ENCODE measurements around the gene NPFFR1. TPM values are rescaled to one million over a fixed set of nuclear protein-coding genes. Genes with fewer than 3 reads are reported as not detected.

NPFFR1 gene
- total and polyA plus RNA-seq, 10 of the 15 experiments (the other 5 are each of a cell fraction or from before 2014, with no cell fraction given), result 0.03 TPM; not detected in 9

DNA sequence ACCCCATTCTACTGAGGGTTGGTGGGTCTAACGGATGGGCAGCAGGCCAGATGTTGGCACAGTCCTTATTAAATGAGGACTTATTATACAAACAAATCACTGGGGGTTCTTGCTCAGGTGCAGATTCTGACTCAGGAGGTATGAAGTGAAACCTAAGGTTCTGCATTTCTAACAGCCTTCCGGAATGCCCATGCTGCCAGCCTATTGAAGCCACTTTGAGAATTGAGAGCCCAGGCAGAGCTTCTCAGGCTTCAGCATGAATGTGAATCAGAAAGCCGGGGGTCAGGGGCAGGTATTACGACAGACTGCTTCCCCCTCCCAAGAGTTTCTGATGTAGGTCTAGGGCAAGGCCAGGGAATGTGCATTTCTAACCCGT lies 34.1 kb upstream of the NPFFR1 start:
- DNase-seq (ENCODE audit: low read depth, low spot score) (no peak), ATAC-seq (peak; percentile 59), FAIRE-seq (no peak)
- peaks cover 1% of the 10 kb centered on the region; the same call in 1 of the 2 replicates for H3K4me1 ChIP-seq (ENCODE audit: control insufficient read depth, insufficient read depth, low read length)
- H3K9ac ChIP-seq (ENCODE audit: control insufficient read depth, insufficient read depth, low read length), result no peak overlapping the region
- intact Hi-C loops (cut with micrococcal nuclease; ENCODE audit: unreplicated experiment) (no loop called here), in situ Hi-C loops (cut with MboI) (no loop called here)
- H3K36me3 ChIP-seq (ENCODE audit: control insufficient read depth in 2 of 2, insufficient read depth in 2 of 2, low read length in 1 of 2), result peaks cover 0 to 5% of the 10 kb centered on the region in 2 experiments; a peak in 3 of 4 replicates
- H3K4me2 ChIP-seq (ENCODE audit: control insufficient read depth, insufficient read depth), result no peak overlapping the region
- TF ChIP-seq DPF2 (IDR thresholded peaks at IDR 0.05), result no peak
- CTCF ChIA-PET, result no interaction called here
- no TSS peak for BruUV-seq (replicated peaks)
- no peak overlapping the region for H3K27ac ChIP-seq (ENCODE audit: control insufficient read depth, insufficient read depth)
- no peaks in the 10 kb centered on the region; the same call in 2 of the 3 replicates for H3K9me3 ChIP-seq (replicated peaks; ENCODE audit: control insufficient read depth, insufficient read depth, low read length)
- H3K79me2 ChIP-seq (ENCODE audit: control insufficient read depth, insufficient read depth, low read length), result no peaks in the 10 kb centered on the region
- WGBS (ENCODE audit: insufficient coverage, insufficient replicate concordance, low lambda C conversion rate, missing lambda C conversion rate), result over 99% methylated on average over 5 of the region's 5 CpGs
- no peaks in the 10 kb centered on the region for H3K27me3 ChIP-seq (replicated peaks in 1 of 2; ENCODE audit: control insufficient read depth in 2 of 2, insufficient read depth in 2 of 2, low read length in 1 of 2)
- POLR2A ChIA-PET, result no interaction called here
- RAD21 ChIA-PET (ENCODE audit: unreplicated experiment), result interaction anchor here (2.3 kb wide), 1 partner anchor 37 kb away, joined by 6 read pairs; no protein-coding TSS in a partner anchor
- H4K20me1 ChIP-seq (ENCODE audit: control insufficient read depth, insufficient read depth), result no peaks in the 10 kb centered on the region
- no peak overlapping the region for H2AFZ ChIP-seq (ENCODE audit: control insufficient read depth, low read depth, low read length)
- SMC1A ChIA-PET (ENCODE audit: uncharacterized antibody, unreplicated experiment), result interaction anchor here (0.6 to 1.3 kb wide), 7 partner anchors 11 to 96 kb away, joined by 3 to 6 read pairs (median 3); no protein-coding TSS in a partner anchor
- no peak overlapping the region for H3K4me3 ChIP-seq

DNA sequence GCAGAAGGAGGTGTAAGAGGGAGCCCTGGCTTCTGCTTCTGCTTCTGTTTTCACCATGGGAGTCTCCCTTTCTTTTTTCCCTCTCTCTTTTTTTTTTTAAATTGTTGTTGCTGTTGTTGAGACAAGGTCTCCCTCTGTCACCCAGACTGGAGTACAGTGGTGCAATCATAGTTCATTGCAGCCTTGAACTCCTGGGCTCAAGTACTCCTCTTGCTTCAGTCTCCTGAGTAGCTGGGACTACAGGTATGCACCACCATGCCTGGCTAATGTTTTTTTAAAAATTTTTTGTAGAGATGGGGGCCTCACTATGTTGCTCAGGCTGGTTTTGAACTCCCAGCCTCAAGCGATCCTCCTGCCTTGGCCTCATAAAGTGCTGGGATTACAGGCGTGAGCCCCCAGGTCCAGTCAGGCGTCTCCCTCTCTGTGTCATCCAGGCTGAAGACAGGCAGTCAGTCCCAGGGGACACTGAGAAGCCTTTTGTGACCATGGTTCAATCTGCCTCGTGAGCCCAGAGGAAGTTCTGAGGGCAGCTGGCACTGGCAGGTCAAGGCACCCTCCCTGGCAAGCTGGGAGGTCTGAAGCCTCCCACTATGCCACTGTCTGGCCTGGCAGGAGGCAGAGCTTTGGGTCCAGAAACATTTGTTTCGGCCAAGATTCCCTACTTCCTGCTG lies 33.6 kb upstream of the NPFFR1 start:
- intact Hi-C loops (cut with micrococcal nuclease; ENCODE audit: unreplicated experiment), result no loop called here
- no TSS peak for BruUV-seq (replicated peaks)
- Histone ChIP-seq H2AFZ (ENCODE audit: control insufficient read depth, low read depth, low read length) (no peak overlapping the region), H3K36me3 (ENCODE audit: control insufficient read depth in 2 of 2, insufficient read depth in 2 of 2, low read length in 1 of 2) (peaks cover 0 to 4% of the 10 kb centered on the region in 2 experiments; a peak in 3 of 4 replicates), H3K9me3 (replicated peaks; ENCODE audit: control insufficient read depth, insufficient read depth, low read length) (no peaks in the 10 kb centered on the region; the same call in 2 of the 3 replicates), H4K20me1 (ENCODE audit: control insufficient read depth, insufficient read depth) (no peaks in the 10 kb centered on the region), H3K4me2 (ENCODE audit: control insufficient read depth, insufficient read depth) (no peak overlapping the region), H3K4me3 (no peak overlapping the region), H3K27me3 (replicated peaks in 1 of 2; ENCODE audit: control insufficient read depth in 2 of 2, insufficient read depth in 2 of 2, low read length in 1 of 2) (no peaks in the 10 kb centered on the region), H3K79me2 (ENCODE audit: control insufficient read depth, insufficient read depth, low read length) (no peaks in the 10 kb centered on the region), H3K27ac (ENCODE audit: control insufficient read depth, insufficient read depth) (no peak overlapping the region), H3K4me1 (ENCODE audit: control insufficient read depth, insufficient read depth, low read length) (no peaks in the 10 kb centered on the region), H3K9ac (ENCODE audit: control insufficient read depth, insufficient read depth, low read length) (no peak overlapping the region)
- ChIA-PET CTCF (interaction anchor here (0.7 kb wide), 1 partner anchor 26 kb away, joined by 3 read pairs; no protein-coding TSS in a partner anchor), POLR2A (interaction anchor here (0.6 kb wide), 1 partner anchor 48 kb away, joined by 3 read pairs; no protein-coding TSS in a partner anchor), RAD21 (ENCODE audit: unreplicated experiment) (interaction anchor here (2.3 kb wide), 1 partner anchor 38 kb away, joined by 6 read pairs; no protein-coding TSS in a partner anchor), SMC1A (ENCODE audit: uncharacterized antibody, unreplicated experiment) (interaction anchor here (0.6 to 1.3 kb wide), 8 partner anchors 10 to 96 kb away, joined by 3 to 6 read pairs (median 3); no protein-coding TSS in a partner anchor)
- 79% methylated on average over 5 of the region's 5 CpGs for WGBS (ENCODE audit: insufficient coverage, insufficient replicate concordance, low lambda C conversion rate, missing lambda C conversion rate)
- no peak for DNase-seq (ENCODE audit: low read depth, low spot score)
- no peak for FAIRE-seq
- in situ Hi-C loops (cut with MboI), result no loop called here
- peak; percentile 79 for ATAC-seq
- peak; percentile 53 for TF ChIP-seq MEF2B (IDR thresholded peaks at IDR 0.05; ENCODE audit: partially characterized antibody, poor library complexity, severe bottlenecking)
- no peak for TF ChIP-seq ESRRA (IDR thresholded peaks at IDR 0.05; ENCODE audit: low read length)
- TF ChIP-seq, protein P1, sequence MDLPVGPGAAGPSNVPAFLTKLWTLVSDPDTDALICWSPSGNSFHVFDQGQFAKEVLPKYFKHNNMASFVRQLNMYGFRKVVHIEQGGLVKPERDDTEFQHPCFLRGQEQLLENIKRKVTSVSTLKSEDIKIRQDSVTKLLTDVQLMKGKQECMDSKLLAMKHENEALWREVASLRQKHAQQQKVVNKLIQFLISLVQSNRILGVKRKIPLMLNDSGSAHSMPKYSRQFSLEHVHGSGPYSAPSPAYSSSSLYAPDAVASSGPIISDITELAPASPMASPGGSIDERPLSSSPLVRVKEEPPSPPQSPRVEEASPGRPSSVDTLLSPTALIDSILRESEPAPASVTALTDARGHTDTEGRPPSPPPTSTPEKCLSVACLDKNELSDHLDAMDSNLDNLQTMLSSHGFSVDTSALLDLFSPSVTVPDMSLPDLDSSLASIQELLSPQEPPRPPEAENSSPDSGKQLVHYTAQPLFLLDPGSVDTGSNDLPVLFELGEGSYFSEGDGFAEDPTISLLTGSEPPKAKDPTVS (IDR thresholded peaks at IDR 0.05; ENCODE audit: low read depth, low read length), result no peak
- TF ChIP-seq CBX5 (IDR thresholded peaks at IDR 0.05; ENCODE audit: low read depth), result no peak
- peak; percentile 13; the same call in 1 of the 2 replicates for TF ChIP-seq MTA2 (IDR thresholded peaks at IDR 0.05; ENCODE audit: low read depth)
- TF ChIP-seq SMC3 (IDR thresholded peaks at IDR 0.05; ENCODE audit: borderline replicate concordance, low read length), result no peak
- TF ChIP-seq, protein P2, sequence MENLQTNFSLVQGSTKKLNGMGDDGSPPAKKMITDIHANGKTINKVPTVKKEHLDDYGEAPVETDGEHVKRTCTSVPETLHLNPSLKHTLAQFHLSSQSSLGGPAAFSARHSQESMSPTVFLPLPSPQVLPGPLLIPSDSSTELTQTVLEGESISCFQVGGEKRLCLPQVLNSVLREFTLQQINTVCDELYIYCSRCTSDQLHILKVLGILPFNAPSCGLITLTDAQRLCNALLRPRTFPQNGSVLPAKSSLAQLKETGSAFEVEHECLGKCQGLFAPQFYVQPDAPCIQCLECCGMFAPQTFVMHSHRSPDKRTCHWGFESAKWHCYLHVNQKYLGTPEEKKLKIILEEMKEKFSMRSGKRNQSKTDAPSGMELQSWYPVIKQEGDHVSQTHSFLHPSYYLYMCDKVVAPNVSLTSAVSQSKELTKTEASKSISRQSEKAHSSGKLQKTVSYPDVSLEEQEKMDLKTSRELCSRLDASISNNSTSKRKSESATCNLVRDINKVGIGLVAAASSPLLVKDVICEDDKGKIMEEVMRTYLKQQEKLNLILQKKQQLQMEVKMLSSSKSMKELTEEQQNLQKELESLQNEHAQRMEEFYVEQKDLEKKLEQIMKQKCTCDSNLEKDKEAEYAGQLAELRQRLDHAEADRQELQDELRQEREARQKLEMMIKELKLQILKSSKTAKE (IDR thresholded peaks at IDR 0.05; ENCODE audit: low read depth, poor library complexity, severe bottlenecking), result no peak
- TF ChIP-seq PAX8 (IDR thresholded peaks at IDR 0.05), result no peak
